ENCODE results near the gene TTC3.
"Not testable (repeated sequence)": the region's sequence is repeated elsewhere in the genome, so short reads cannot be mapped to it uniquely, and the experiment has no call there.

Gene TTC3

GRCh38 chr21:37072988-37073416 is at the start of gene TTC3, which contains the start of gene PIGP:
Gene TTC3, plus strand, starts transcription at chr21:37073254. Its CDS starts 14,004 bp downstream, at chr21:37087258.
Gene PIGP, minus strand, starts transcription at chr21:37073071. Its CDS starts 556 bp downstream, at chr21:37072515.
- DNase-seq, result peak; percentile 95

DNA sequence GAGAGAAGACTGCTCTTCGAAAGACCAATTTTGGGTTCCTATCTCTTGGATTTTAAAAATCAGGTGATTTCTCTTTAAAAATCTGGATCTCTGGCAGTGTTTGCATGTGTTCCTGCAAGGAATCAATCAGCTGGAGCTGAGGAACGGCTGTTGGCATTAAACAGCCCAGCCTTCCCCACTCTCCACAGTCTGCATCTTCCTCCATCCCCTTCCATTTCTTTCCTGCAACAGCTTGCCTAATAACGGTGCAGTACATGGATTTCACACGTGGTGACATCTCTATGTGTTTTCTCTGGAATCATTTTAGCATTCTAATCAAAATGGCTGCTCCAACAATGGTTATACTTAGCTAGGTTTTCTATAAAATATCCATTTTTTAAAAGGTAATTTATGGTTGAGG is 46.6 kb upstream of the TTC3 start:
- DNase-seq, result no peak

GRCh38 chr21:37028570-37028969 is 44.5 kb upstream of the TTC3 start:
- no peak for DNase-seq

DNA sequence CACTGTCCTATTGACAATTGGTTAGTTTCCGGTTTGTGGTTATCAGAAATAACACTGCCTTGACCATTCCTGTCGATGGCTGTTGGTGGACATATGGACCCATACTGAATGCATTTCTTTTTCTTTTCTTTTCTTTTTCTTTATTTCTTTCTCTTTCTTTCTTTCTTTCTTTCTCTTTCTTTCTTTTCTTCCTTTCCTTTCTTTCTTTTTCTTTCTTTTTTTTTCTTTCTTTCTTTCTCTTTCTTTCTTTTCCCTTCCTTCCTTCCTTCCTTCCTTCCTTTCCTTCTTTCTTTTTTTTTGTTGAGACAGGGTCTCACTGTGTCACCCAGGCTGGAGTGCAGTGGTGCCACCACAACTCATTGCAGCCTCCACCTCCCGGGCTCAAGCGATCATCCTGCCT is 42.2 kb upstream of the TTC3 start:
- DNase-seq, result no peak

DNA sequence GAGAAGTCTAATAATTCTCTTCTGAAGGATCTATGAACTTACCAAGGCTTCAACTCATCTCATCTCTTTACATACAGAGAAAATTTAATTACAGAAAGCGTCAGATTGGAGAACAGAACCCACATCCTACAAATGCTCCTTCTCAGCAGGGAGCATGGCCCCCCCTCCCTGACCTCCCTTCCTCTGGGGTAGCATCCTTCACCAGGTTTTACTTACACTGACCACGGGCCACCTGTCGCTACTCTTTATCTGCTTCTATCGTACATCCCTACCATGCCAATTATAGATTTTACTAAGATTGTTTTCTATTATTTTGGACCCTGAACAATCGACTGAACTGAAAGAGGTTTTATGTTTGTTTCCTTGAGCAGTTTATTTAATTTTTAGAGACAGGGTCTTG is 40.8 kb upstream of the TTC3 start:
- no peak for DNase-seq

GRCh38 chr21:37032877-37033471 is 40.1 kb upstream of the TTC3 start:
- no peak for DNase-seq

DNA sequence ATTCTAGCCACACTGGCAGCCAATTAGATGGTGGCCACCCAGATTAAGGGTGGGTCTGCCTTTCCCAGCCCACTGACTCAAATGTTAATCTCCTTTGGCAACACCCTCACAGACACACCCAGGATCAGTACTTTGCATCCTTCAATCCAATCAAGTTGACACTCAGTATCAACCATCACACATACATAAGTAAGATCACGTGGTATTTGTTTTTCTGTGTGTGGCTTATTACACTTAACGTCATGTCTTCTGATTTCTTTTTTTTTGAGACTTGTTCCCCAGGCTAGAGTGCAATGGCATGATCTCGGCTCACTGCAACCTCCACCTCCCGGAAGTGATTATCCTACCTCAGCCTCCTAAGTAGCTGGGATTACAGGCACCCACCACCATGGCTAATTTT is 38.7 kb upstream of the TTC3 start:
- not testable (repeated sequence) for DNase-seq

GRCh38 chr21:37036177-37036576 is 36.9 kb upstream of the TTC3 start:
- no peak for DNase-seq

- no peak for DNase-seq
Measured at GRCh38 chr21:37039411-37040075, 33.5 kb upstream of the TTC3 start.

GRCh38 chr21:37040212-37040611 is 32.8 kb upstream of the TTC3 start:
- DNase-seq, result no peak

- DNase-seq, result no peak
Measured at GRCh38 chr21:37041706-37042271, 31.3 kb upstream of the TTC3 start.

DNA sequence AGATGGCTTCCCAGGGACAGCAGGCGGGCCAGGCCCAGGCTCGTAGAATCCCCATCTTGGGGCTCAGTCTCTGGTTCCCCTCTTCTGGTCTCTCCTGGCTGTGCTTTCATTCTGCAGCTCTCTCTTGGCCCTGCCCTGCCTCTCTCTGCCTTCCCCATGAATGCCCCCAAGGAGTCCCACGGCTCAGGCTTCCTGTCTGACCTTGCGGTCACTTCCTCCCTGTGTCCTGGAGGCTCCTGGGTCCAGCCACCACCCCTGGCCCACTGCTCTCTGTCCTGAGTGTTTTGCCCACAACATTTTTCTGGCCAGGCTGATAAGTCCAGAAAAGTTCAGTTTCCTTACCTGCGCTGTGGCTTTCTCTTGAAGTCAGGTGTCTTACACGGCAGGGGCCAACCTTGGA is 29.2 kb upstream of the TTC3 start:
- no peak for DNase-seq

GRCh38 chr21:37044643-37045042 is 28.4 kb upstream of the TTC3 start:
- DNase-seq, result no peak

GRCh38 chr21:37045149-37045548 is 27.9 kb upstream of the TTC3 start:
- no peak for DNase-seq

DNA sequence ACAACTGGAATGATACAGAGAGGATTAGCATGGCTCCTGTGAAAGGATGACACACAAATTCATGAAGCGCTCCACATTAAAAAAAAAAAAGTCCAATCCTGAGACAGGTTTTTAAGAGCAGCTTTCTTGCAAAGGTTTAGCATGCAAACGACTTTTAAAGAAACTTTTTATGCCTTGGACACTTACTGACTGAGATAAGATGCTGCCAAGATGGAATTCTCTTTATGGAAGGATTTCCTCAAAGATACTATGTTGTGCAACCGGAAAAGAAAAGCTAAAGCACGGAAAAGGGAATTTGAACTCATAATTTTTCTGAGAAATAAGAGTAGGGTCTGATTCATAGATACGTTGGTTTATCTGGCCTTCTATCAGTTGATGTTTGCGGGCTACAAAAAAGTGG is 27.5 kb upstream of the TTC3 start:
- DNase-seq, result no peak

- no peak for DNase-seq
Measured at GRCh38 chr21:37047079-37047478, 26.0 kb upstream of the TTC3 start.

GRCh38 chr21:37049741-37050140 is 23.3 kb upstream of the TTC3 start:
- not testable (repeated sequence) for DNase-seq

DNA sequence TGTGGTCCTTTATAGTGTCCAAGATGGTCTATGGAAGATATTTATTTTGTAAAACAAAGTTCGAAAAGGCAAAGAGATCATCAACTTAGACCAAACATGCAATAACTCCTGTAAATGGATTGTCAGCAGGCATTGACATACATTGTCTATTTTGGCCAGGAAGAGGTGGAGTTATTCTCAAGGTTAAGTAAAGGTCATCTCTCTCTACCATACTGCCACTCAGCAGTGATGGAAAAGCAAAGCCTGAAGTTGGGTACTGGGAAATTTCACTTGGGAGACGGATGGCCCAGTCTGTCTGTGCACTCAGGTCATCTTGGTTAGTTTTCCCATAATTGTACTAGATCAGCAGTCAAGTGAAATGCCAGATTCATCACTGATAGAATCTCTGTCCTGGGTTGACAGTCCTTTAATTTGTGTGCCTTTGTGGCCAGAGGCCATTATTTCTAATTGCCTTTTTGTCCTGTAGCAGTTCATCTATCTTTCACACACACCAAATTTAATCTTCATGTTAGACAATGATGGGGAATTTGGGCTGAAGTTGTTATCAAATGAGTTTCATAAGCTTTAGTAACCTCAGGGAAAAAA is 17.7 kb upstream of the TTC3 start:
- no peak for DNase-seq

DNA sequence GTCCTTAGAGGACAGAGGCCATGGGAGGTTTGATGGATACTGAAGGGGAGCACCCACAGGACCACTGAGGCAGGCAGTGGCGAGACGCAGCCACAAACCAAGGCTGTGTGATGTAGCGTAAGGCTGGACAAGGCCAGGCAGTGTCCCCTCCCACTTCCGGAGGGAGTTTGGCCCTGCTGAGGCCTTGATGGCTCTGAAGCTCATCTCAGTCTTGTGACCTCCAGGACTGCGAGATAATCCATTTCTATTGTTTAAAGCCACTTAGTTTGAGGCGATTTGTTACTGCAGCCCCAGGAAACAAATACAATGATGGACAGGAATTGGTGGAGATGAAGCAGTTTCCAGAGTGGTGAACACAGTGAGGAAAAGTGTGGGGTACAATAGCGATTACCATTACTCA is 15.4 kb upstream of the TTC3 start:
- no peak for DNase-seq

GRCh38 chr21:37058261-37058660 is 14.8 kb upstream of the TTC3 start:
- no peak for DNase-seq

DNA sequence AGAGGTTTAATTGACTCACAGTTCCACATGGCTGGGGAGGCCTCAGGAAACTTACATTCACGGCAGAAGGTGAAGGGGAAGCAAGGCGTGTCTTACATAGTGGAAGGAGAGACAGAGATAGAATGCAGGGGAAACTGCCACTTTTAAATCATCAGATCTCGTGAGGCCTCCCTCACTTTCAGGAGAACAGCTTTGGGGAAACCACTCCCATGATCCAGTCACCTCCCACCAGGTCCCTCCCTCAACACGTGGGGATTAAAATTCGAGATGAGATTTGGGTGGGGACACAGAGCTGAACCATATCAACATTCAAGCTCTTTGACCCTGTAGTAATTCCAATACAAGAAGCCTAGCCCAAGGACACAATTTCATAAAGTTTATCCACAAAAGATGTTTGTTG is 13.9 kb upstream of the TTC3 start:
- DNase-seq, result no peak

DNA sequence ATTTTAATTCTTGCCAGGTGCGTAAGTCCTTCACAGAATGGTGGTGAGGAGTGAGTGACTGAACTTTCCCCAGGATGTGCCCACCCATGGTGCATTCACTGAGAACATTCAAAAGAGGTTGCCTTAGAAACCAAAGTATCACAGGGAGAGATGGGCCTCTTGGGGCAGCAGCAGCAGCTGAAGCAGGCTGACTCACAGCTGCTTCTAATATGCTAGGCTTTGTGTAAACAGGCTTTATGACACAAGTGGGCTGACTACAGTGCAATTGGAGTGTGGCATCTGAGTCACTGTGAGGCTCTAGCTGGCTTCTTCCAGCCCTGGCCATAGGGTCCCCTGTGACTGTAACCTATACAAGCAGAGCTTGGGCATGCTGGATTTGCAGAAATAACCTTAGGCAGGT is 12.8 kb upstream of the TTC3 start:
- no peak for DNase-seq

GRCh38 chr21:37061926-37062592 is 11.0 kb upstream of the TTC3 start:
- no peak for DNase-seq

DNA sequence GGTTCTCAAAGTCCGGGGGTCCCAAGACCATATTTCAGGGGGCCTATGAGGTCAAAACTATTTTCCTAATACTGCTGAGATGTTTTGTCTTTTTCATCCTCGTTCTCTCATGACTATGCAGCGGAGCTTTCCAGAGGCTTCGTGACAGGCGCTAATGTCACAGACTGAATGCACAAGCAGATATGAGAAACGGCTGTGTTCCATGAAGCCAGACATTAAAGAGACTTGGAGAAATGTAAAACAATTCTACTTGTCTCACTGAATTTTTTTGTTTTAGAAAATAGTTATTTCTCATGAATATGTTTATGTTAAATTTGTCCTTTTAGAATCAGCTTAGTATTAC is 10.5 kb upstream of the TTC3 start:
- DNase-seq, result no peak
